Measurements from ENCODE around the gene CHRM4. TPM values are rescaled to one million over a fixed set of nuclear protein-coding genes. Genes with fewer than 3 reads are reported as not detected.
A peak's percentile ranks its signal among the peaks of the same experiment; 100 is the strongest.

CHRM4 gene
- polyA plus RNA-seq, 3 donors from 2014 or later = 0.31 to 0.51 TPM; not detected in 1

- H3K4me3 Mint-ChIP-seq = peak overlapping the region in 3 of 5 donors; percentile 21 to 57 (median 50)
- DNase-seq = no peak
These were observed 26.8 kb downstream of the CHRM4 start for GRCh38 chr11:46364791-46365190.

GRCh38 chr11:46364056-46364455, 27.5 kb downstream of the CHRM4 start:
- no peaks in the 10 kb centered on the region for H3K9me3 Mint-ChIP-seq
- DNase-seq = no peak
- H3K4me1 Mint-ChIP-seq = peaks cover 72 to 78% of the 10 kb centered on the region in 2 donors
- peak overlapping the region in 4 of 5 donors; percentile 42 to 66 (median 54) for H3K4me3 Mint-ChIP-seq
- peaks cover 1 to 9% (median 6%) of the 10 kb centered on the region in 3 donors for H3K27me3 Mint-ChIP-seq (ENCODE audit: low read depth in 3 of 3)
- H3K36me3 Mint-ChIP-seq = peaks cover 0 to 6% (median 0%) of the 10 kb centered on the region in 3 donors
- H3K27ac Mint-ChIP-seq = peak overlapping the region; percentile 25 to 85 (median 76)

More at GRCh38 chr11:46364791-46365190, 26.8 kb downstream of the CHRM4 start:
- H3K36me3 Mint-ChIP-seq = peaks cover 0 to 11% (median 4%) of the 10 kb centered on the region in 3 donors
- no peaks in the 10 kb centered on the region for H3K9me3 Mint-ChIP-seq
- H3K4me1 Mint-ChIP-seq = peaks cover 75 to 76% of the 10 kb centered on the region in 2 donors
- peaks cover 1 to 12% (median 6%) of the 10 kb centered on the region in 3 donors for H3K27me3 Mint-ChIP-seq (ENCODE audit: low read depth in 3 of 3)
- peak overlapping the region; percentile 55 to 88 (median 80) for H3K27ac Mint-ChIP-seq

- Mint-ChIP-seq H3K27ac (peak overlapping the region in 5 of 6 donors; percentile 55 to 87 (median 85)), H3K4me1 (peaks cover 75 to 79% of the 10 kb centered on the region in 2 donors), H3K27me3 (ENCODE audit: low read depth in 3 of 3) (peaks cover 1 to 8% (median 5%) of the 10 kb centered on the region in 3 donors), H3K9me3 (no peaks in the 10 kb centered on the region), H3K36me3 (peaks cover 0 to 4% (median 0%) of the 10 kb centered on the region in 3 donors), H3K4me3 (peak overlapping the region in 3 of 5 donors; percentile 51 to 86 (median 83))
- no peak for DNase-seq
These were observed 28.0 kb downstream of the CHRM4 start for GRCh38 chr11:46363455-46364005.

- peak overlapping the region; percentile 79 to 94 (median 83) for H3K4me3 Mint-ChIP-seq
- H3K4me1 Mint-ChIP-seq = peaks cover 75 to 79% of the 10 kb centered on the region in 2 donors
- peak in 1 of 3 donors; percentile 26 for DNase-seq
These were observed 28.6 kb downstream of the CHRM4 start for GRCh38 chr11:46363031-46363407.

GRCh38 chr11:46362156-46363030, 29.2 kb downstream of the CHRM4 start:
- Mint-ChIP-seq H3K4me1 (peaks cover 79 to 80% of the 10 kb centered on the region in 2 donors), H3K27me3 (ENCODE audit: low read depth in 3 of 3) (peaks cover 1 to 8% (median 4%) of the 10 kb centered on the region in 3 donors), H3K36me3 (no peaks in the 10 kb centered on the region), H3K9me3 (no peaks in the 10 kb centered on the region), H3K27ac (peak overlapping the region; percentile 70 to 93 (median 86)), H3K4me3 (peak overlapping the region; percentile 79 to 94 (median 85))
- no peak for DNase-seq

More at GRCh38 chr11:46363031-46363407, 28.6 kb downstream of the CHRM4 start:
- no peaks in the 10 kb centered on the region for H3K36me3 Mint-ChIP-seq
- H3K27ac Mint-ChIP-seq = peak overlapping the region; percentile 70 to 93 (median 86)
- peaks cover 1 to 8% (median 4%) of the 10 kb centered on the region in 3 donors for H3K27me3 Mint-ChIP-seq (ENCODE audit: low read depth in 3 of 3)
- H3K9me3 Mint-ChIP-seq = no peaks in the 10 kb centered on the region

- Mint-ChIP-seq H3K4me3 (peak overlapping the region; percentile 83 to 94 (median 85)), H3K27ac (peak overlapping the region; percentile 85 to 95 (median 92)), H3K36me3 (no peaks in the 10 kb centered on the region), H3K9me3 (no peaks in the 10 kb centered on the region), H3K4me1 (peaks cover 84 to 86% of the 10 kb centered on the region in 2 donors), H3K27me3 (ENCODE audit: low read depth in 3 of 3) (peaks cover 1 to 8% (median 4%) of the 10 kb centered on the region in 3 donors)
- DNase-seq = peak; percentile 62 to 68 (median 65)
These were observed 30.1 kb downstream of the CHRM4 start for GRCh38 chr11:46361283-46362155.

- H3K4me3 Mint-ChIP-seq = peak overlapping the region; percentile 83 to 94 (median 85)
- peak overlapping the region; percentile 85 to 95 (median 92) for H3K27ac Mint-ChIP-seq
- peaks cover 89 to 91% of the 10 kb centered on the region in 2 donors for H3K4me1 Mint-ChIP-seq
- peaks cover 1 to 8% (median 4%) of the 10 kb centered on the region in 3 donors for H3K27me3 Mint-ChIP-seq (ENCODE audit: low read depth in 3 of 3)
- no peaks in the 10 kb centered on the region for H3K36me3 Mint-ChIP-seq
- H3K9me3 Mint-ChIP-seq = no peaks in the 10 kb centered on the region
- no peak for DNase-seq
These were observed 30.7 kb downstream of the CHRM4 start for GRCh38 chr11:46360878-46361277.

GRCh38 chr11:46359953-46360352, 31.6 kb downstream of the CHRM4 start:
- DNase-seq = no peak
- Mint-ChIP-seq H3K27me3 (ENCODE audit: low read depth in 3 of 3) (peaks cover 1 to 6% (median 3%) of the 10 kb centered on the region in 3 donors), H3K27ac (peak overlapping the region; percentile 27 to 95 (median 81)), H3K9me3 (no peaks in the 10 kb centered on the region), H3K36me3 (no peaks in the 10 kb centered on the region), H3K4me1 (peaks cover 86 to 90% of the 10 kb centered on the region in 2 donors), H3K4me3 (peak overlapping the region in 4 of 5 donors; percentile 30 to 62 (median 46))

GRCh38 chr11:46357483-46357936, 34.1 kb downstream of the CHRM4 start:
- no peak for DNase-seq
- H3K27me3 Mint-ChIP-seq (ENCODE audit: low read depth in 3 of 3) = peaks cover 0 to 7% (median 6%) of the 10 kb centered on the region in 3 donors
- H3K4me1 Mint-ChIP-seq = peaks cover 85 to 91% of the 10 kb centered on the region in 2 donors
- no peaks in the 10 kb centered on the region for H3K9me3 Mint-ChIP-seq
- no peaks in the 10 kb centered on the region for H3K36me3 Mint-ChIP-seq
- peak overlapping the region; percentile 73 to 94 (median 80) for H3K27ac Mint-ChIP-seq
- H3K4me3 Mint-ChIP-seq = peak overlapping the region; percentile 6 to 53 (median 31)

- Mint-ChIP-seq H3K4me1 (peaks cover 83 to 90% of the 10 kb centered on the region in 2 donors), H3K9me3 (no peaks in the 10 kb centered on the region), H3K27ac (peak overlapping the region; percentile 73 to 91 (median 82)), H3K4me3 (peak overlapping the region; percentile 45 to 67 (median 58)), H3K36me3 (no peaks in the 10 kb centered on the region), H3K27me3 (ENCODE audit: low read depth in 3 of 3) (peaks cover 0 to 8% (median 7%) of the 10 kb centered on the region in 3 donors)
- DNase-seq = no peak
These were observed 34.6 kb downstream of the CHRM4 start for GRCh38 chr11:46356924-46357482.

- Mint-ChIP-seq H3K27me3 (ENCODE audit: low read depth in 3 of 3) (peaks cover 4 to 13% (median 9%) of the 10 kb centered on the region in 3 donors), H3K4me3 (peak overlapping the region; percentile 68 to 78 (median 74)), H3K9me3 (no peaks in the 10 kb centered on the region), H3K4me1 (peaks cover 93 to 98% of the 10 kb centered on the region in 2 donors), H3K27ac (peak overlapping the region; percentile 63 to 92 (median 88)), H3K36me3 (peaks cover 0 to 10% (median 0%) of the 10 kb centered on the region in 3 donors)
- DNase-seq = no peak
These were observed 37.9 kb downstream of the CHRM4 start for GRCh38 chr11:46353698-46354097.

GRCh38 chr11:46352063-46352841, 39.3 kb downstream of the CHRM4 start:
- H3K27ac Mint-ChIP-seq = peak overlapping the region; percentile 70 to 96 (median 91)

More at GRCh38 chr11:46352063-46352841, 39.3 kb downstream of the CHRM4 start:
- H3K9me3 Mint-ChIP-seq = no peaks in the 10 kb centered on the region
- peak; percentile 60 to 74 (median 68) for DNase-seq
- H3K4me3 Mint-ChIP-seq = peak overlapping the region; percentile 72 to 99 (median 97)
- H3K27me3 Mint-ChIP-seq (ENCODE audit: low read depth in 3 of 3) = peaks cover 5 to 16% (median 14%) of the 10 kb centered on the region in 3 donors
- H3K36me3 Mint-ChIP-seq = peaks cover 0 to 10% (median 0%) of the 10 kb centered on the region in 3 donors
- H3K4me1 Mint-ChIP-seq = peaks cover 81 to 87% of the 10 kb centered on the region in 2 donors

All from immature natural killer cell (primary cell).